ENCODE results near the gene UXS1. TPM values are rescaled to one million over a fixed set of nuclear protein-coding genes. Genes with fewer than 3 reads are reported as not detected.

The UXS1 gene
- polyA plus RNA-seq, 3 donors = 72.0 to 80.5 (median 72.5) TPM

DNA sequence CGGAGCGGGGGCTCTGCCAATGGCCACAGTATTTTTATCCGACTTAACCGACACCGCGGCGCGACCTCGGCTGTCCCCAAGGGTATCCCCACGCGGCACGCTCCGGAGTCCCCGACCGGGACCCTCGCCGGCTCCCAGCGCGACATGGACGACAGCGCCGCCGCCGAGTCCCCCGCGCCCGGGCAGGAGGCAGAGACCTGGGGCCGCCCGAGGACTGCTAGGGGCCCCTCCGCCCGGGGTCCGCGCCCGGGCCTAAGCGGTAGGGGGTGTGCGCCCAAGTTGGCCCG lies 468 bp downstream of the UXS1 start:
- no peak for DNase-seq

DNA sequence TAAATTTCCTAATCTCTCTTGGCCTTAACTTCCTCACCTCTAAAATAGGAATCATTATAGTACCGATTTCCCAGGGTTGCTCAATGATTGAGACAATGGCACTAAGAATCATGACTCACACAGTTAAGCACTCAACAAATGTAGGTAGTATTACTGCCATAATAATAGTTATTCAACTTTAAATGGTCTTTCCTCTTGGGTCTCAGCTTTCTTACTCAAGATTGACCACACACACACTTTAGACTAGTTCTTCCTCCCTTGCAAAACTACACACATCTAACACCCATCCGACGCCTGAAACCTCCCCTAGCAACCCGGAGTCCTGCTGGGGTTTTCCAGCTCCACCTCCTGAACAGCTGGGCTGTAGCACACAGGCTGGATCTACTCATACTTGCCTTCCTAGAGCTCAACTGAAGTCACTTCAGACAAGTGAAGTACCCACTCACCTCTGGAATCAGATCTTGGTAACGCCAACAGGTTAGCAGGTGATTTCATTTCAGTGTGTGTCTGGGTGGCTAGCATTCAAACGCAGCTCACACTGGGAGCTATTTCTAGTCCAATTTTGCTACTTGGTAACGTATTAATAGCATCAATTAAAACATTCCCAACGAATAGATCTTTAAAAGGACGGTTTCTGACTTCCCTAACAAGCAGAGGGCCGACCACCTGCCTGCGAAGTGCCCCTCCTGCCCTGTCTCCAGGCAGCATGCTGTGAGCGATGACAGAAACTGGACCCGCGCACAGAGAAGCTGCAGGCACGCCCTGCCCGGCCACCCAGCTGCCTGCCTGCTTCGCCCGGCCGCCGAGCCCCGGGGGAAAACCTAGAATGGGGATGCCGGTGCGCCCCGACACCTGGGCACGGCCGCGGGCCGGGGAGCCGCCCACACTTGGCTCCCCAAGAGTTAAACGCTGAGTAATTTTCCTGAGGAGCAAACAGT lies 1.1 kb downstream of the UXS1 start:
- DNase-seq = peak; percentile 50

DNA sequence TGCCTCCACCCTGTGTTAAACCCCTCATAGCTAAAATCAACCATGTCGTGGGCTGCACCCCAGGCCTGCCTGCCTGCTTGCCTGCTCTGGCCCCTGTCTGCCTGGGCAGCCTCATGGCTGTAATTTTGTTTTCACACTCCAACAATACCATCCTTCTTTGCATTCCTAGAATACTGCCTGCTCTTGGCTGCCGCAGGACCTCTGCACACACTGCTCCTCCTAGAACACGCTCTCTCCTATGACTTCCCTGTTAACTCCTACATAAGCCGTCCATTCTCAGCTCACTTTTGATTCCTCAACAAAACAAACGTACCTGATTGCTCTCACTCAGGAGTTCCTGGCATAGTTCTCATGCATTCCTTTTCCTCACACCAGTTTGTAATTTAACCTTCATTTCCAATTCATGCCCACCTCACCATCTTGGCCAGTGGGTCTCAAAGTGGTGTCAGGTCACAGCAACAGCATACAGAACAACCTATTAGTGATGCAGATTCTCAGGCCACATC lies 2.5 kb downstream of the UXS1 start:
- no peak for DNase-seq

DNA sequence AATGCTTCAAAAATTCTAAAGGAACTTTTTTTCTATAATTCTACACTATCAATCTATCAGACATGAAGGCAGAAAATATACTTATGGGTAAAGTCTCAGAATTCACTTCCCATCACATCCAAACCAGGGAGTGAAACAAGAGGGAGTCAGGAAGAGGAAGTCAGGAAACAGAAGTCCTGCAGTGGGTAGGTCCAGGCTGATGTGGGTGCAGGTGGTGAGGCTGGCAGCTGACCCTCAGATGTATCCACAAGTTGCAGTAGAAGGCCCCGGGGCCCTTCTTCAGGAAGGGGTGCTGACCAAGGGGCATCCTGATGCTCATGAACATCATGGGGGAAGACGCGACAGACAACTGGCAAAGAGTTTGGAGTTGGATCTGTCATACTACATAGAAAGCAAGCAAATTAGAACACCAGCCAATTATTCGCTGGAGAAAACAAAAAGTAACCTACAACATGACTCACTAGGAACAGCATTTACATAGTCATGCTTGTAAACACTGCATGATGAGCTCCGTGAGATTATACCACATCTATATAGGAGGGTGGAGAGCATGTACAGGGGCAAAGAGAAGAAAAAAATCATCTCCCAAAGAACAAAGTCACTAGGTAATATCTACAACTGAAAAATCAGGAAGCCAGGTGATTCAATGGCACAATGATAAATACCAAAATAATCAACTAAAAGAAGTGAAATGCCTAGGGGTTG lies 4.2 kb downstream of the UXS1 start:
- no peak for DNase-seq

DNA sequence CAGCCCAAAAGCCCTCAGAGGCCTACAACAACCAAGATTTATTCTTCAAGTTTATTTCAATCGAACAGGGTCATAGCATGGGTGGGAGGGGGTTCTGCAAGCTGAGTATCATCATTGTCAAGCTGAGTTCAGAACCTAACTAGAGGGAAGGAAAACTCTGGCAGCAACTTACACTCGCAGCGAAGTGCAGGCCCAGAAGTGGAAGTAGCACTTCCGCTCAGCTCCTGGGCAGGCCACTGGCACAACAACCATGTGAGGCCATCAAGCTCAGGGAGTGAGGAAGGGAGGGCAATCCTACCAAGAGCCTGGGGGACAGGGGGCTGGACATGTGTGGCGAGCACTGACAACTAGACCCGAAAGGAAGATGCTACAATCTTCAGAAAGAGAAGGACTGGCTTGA lies 4.8 kb downstream of the UXS1 start:
- DNase-seq = no peak

DNA sequence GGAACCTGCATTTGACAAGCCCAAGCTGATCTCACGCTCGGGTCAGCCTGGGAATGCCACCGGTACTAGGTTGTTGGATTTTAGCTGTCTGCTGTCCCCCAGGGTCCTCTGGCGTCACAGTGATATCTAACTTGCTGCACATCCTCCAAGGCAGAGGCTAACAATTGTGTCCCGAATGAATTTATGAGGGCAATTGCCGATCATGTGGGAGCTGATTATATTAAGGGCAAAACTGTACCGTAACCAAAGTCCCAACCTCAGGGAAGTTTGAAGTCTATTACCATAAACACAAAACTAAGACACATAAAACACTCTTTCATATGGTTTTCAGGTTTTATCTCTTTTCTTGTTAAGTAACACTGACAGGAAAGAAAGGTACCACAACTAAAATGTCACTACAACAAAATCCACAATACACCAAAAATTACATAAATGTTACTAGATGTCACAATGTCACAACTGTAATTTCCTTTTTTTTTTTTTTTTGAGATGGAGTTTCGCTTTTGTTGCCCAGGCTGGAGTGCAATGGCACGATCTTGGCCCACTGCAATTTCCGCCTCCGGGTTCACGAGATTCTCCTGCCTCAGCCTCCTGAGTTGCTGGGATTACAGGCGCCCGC lies 6.7 kb downstream of the UXS1 start:
- no peak for DNase-seq

DNA sequence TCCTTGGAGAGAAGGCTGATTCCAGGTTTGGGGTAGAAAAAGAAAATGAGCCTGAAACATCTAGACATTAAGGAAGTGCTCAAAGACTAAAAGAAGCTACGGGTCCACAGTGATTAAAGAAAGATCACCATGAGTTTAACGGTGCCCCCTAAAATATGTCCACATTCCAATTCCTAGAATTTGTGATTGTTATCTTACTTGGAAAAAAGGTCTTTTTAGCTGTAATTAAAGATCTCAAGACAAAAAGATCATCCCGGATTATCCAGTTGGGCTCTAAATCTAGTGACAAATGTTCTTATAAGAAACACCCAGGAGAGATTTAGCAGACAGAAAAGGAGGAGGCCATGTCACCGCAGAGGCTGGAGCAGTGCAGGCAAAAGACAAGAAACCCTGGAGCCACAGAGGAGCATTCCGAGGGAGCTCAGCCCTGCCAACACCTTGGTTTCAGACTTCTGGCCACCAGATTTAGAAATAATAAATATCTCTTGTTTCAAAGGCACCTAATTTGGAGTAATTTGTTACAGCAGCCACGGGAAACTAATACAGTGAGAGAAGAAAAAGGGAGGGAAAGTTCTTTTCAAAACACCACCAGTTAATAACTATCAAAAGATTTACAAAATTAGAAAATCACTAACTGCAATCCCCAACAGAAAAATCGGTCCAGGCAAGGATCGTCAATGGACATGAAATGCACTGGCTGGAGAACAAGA lies 8.5 kb downstream of the UXS1 start:
- no peak for DNase-seq

DNA sequence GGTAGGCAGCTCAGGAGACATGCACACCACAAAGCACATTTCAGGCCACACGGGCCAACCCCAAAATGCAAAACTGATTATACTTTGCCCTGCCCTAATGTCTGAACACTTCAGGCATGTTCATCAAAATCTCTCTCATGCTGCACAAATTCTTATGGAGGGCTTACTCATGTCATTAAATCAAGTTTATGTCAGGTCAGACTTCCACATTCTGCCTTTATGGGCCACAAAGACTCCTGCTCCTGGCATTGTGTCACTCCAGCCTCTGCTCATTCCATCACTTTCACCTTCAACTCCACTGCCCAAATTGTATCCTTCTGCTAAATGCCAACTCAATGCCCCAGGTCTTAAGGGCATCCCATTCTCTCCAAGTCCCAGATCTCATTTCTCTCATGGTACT lies 9.2 kb downstream of the UXS1 start:
- no peak for DNase-seq

DNA sequence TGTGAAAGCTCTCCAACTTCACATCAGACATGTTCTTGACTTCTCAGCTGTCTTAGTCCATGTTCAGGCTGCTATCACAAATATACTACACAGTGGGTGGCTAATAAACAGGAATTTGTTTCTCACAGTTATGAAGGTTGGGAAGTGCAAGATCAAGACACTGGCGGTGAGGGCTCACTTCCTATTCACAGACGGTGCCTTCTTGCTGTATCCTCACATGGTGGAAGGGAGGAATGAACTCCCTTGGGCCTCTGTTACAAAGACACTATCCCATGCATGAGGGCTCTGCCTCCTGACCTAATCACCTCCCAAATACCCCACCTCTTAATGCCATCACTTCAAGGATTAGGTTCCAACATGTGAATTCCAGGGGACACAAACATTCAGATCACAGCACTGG lies 9.7 kb downstream of the UXS1 start:
- no peak for DNase-seq

DNA sequence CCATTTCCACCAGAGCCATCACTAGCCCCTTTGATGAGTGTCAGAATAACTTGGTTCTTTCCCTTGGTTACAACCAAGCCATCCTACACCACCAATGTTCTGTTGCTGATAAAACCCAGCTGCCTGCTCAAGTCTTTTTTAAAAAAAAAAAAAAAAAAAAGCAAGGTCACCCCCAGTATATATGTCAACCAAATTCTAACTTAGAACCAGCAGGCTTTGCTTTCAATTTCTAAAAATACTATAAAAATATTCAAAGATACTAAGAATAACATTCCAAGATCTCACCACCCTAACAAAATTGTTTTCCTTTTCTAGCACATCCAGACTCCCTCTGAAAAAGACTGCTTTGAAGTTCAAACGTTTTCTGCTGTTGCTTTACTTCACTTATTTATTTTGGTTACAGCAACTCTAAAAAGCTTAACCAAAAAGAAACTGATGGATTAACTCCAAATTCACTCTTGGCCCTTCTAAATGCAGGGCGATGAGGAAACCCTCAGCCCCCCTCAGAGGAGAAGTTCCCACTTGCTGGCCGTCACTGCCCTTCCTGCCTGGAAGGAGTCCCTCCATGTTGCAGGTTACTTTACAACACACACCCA lies 10.9 kb downstream of the UXS1 start:
- no peak for DNase-seq

DNA sequence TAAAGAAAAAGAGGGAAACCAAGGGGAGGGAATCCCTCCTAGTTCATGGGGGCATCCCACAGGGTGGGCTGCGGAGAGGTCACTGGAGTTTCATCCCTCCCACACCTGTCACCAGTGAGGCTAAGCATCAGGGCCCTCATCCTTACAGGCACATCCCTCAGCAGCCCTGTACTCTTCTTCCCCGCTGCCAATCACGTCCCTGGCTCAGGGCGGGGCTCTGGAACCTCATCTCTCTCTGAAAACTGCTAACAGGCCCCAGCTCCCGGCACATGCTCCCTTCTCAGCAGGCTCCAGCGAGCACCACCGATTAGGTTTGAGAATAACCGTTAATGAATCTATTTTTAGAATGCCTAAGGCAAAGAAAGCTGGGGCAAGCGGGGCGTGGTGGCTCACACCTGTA lies 13.0 kb downstream of the UXS1 start:
- DNase-seq = no peak

DNA sequence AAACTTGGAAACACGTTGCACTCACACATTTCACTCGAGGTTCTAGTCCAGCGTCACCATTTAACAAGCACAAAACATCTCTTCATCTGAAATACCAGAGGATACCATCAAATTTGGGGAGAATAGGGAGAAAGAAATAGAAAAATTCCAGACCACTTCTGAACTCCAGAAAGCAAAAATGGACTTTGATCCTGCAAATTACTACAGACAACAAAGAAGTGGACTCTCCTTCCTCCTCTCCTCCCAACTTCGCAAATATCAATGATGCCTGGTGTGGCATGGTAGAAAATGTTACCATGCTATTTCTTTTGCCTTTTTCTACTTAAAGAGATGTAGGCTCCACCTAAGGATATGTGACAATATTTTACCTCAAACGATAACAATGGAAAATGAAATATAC lies 13.5 kb downstream of the UXS1 start:
- DNase-seq = no peak

DNA sequence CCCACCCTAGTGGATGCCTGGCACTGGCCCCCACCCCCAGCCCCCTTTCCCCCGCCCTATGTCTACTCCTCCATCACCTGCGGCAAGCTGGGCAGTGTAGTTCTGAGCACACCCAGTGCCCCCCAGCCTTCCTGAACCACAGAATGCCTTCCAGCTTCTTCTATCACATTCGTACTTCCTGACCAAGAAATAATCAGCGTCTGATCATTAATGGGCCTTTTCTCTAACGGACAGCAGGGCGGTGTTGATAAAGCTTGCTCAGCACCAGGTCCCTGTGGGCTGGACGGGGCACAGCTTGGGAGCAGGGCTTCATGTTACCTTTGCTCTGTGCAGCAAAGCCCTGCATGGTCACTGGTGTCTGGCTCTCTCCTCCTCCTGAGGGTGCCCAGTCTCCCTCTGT lies 15.4 kb downstream of the UXS1 start:
- DNase-seq = no peak

DNA sequence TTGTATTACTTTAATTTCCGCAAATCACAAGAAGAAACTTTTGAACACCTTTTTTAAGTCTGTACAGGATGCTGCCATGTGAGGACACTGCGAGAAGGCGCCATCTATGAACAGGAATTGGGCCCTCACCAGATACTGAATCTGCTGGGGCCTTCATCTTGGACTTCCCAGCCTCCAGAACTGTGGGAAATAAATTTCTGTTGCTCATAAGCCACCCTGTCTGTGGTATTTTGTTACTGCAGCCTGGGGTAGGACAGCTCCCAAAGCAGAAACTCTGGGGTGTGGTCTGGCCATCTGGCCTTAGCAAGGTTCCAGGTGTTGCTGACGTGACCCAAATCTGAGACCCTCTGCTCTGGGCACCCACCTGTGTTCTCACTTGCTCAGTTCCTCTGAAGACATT lies 16.5 kb downstream of the UXS1 start:
- DNase-seq = no peak

DNA sequence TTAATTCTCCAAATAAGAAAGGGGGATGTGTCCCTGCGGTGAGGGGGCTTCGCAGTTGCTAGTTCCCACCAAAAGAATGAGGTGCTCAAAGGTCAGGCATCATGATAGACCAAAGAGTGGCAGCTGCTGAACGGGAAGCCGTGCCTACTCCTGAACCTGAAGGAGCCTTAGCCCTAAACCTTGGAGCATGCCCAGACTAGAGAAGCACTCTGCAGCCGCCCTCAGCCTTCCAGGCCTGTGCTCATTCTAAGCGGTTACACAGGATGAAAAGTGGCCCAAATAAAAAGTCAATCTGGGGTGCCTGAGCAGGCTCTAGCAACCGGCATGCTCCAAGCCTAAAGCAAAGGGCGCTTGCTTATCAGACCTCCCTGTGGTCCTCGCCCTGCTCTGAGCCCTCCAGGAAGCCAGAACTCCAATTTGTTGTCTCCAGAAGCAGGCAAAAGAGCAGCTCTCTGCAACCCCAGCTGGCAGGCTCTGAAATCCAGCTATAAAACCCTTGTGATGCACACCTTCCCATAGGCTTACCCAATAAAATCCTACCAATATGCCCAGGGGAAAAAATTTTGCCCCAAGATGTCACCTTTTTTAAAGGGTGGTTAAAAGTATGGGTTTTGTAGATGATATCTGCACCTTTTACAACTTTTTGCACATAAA lies 17.5 kb downstream of the UXS1 start:
- DNase-seq = no peak

DNA sequence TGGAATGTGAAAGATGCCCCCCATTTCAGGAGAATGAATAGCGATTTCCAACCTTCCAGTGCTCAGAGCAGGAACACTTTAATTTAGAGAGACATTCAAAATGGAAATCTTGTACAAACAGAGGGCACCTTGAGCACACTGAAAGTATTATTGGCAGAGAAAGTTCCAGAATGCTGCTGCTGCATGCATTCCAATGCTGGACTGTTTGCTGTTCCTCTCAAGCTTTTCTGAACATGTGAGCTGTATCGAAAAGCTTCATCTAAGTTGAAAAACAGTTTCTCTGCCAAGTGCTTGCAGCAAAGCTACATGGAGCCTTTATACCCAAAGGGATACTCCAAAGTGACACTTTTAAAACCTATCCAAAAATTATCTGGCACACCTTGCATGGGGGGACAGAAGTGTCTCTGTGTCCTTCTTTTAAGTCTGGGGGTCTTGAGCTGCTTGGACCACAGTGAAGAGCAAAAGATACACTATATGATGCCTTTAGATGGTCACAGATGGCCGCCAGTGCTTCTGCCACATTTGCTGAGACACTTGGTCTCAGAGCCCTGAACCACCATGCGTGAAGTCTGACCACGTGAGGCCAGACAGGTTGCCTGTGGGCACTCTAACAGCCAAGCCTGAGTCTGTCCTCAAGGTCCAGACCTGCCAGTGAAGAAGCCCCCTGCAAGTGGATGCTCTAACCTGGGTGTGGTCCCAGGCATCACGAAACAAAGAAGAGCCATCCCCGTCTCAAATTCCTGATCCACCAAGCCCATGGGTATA lies 18.8 kb downstream of the UXS1 start:
- no peak for DNase-seq

DNA sequence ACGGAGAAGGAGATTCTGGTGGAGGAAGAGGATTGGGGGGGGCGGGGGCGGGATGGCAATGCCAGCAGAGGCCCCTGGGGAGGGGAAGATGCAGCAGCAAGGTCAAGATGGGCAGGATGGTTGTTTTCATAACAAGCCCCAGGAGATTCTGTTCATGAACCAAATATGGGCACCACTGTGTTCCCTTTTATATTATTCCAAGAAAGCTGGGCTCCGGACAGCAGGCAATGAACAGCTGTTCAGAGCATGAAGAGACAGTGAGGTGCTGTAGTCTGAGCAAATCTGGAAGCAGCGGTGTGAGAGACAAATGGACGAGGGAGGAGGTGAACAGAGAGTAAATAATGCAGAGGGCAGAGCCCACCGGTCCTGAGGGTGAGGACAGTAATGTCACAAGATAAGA lies 20.0 kb downstream of the UXS1 start:
- DNase-seq = no peak

DNA sequence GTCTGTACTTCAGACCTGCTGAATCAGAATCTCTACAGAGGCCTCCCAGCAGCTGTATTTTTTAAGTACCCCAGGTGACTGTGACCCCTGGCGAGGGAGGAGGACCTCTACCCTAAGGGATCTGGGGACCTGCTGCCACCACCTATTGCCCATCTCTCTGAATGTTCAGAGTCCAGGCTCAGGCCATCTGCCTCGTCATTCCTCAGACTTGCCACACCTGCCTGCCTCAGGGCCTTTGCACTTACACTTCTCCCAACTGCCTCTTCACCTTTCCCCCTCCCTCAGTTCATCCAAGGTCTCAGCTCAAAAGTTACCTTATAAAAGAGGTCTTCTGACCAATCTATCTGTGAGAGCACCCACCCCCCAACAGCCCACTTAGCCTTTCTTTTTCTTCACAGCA lies 21.5 kb downstream of the UXS1 start:
- DNase-seq = no peak

DNA sequence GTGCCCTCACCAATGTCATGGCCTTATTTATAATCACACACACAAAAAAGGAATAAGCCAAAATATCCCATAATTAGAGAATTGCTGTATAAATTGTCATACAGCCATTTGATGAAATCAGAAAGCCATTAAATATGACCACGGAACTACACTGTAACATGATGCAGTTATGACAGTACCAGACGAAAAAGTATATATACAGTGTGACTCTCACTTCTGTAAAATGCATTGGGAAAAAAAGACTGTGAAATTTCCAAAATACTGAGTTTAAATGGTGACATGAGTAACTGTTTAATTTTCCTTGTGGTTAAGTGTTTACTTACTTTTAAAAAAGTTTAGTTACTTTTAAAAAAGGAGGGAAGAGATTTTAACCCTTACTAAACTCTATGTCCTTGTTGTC lies 25.4 kb downstream of the UXS1 start:
- DNase-seq = no peak

DNA sequence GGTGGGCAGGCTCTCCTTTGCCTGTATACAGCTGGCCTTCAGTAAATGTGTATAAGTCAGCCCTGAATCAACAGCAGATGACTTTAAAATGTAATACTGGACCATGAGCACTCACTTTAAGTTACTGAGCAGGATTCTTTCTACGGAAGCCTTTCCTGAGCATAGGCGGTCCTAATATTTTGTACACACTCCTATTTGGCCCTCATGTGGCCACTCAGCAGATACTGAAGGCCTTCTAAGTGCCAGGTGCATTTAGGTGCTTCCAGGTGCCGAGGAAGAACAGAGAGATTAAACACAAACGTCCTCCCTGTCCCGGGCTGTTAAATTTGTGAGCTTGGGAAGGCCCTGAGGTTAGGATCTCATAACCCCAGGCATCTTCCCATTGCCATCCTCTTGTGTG lies 27.0 kb downstream of the UXS1 start:
- no peak for DNase-seq

DNA sequence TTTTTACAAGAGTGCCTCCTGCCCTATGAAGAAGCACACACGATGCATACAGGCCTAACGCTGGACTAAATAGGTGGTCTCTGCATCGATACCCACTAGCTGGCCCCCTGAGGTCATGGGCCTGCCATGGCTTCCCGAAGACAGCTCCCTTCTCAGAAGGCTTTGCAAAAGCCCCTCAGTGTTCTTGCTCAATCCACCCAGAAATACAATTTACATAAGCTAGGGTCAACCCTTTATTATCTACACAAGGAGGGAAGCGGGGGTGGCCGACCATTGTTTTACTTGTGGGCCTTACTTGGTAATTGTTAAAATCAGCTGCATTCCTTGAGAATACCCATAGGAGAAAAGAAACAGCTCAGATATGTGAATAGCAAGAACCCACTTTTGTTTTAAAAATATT lies 28.5 kb downstream of the UXS1 start:
- no peak for DNase-seq

Measured in renal pelvis (tissue), 4 donors.